SK-N-SH treated with all-trans-retinoic acid at 6 μM for 48 hours (cell line): Measurements from ENCODE around the gene DLG1.

Experiments used
- ATAC-seq: fragments of 200-7000 bp; cut with Tn5 transposase; 3 replicates; pipeline ENCODE4 v1.9.1; 2020; ENCODE audit warnings: mild to moderate bottlenecking, moderate library complexity
- ARNTL ChIP-seq: fragments of 450-650 bp; formaldehyde crosslinking; IDR thresholded peaks from 2 replicates; pipeline ENCODE4 v1.5.0; 2020; ENCODE audit warnings: low read depth, mild to moderate bottlenecking, moderate library complexity, borderline replicate concordance
- BACH2 ChIP-seq: fragments of 250-450 bp; sonication (Bioruptor Pico); IDR thresholded peaks from 2 replicates; pipeline ENCODE4 v1.9.0; 2021; ENCODE audit warnings: mild to moderate bottlenecking, borderline replicate concordance
- CREB5 ChIP-seq: fragments of 250-450 bp; sonication (Bioruptor Pico); IDR thresholded peaks from 2 replicates; pipeline ENCODE4 v1.5.1; 2020; ENCODE audit warnings: low read depth, mild to moderate bottlenecking, moderate library complexity
- CSDC2 ChIP-seq: fragments of 250-450 bp; sonication (Bioruptor Pico); IDR thresholded peaks from 2 replicates; pipeline ENCODE4 v1.5.0; 2020; ENCODE audit warnings: mild to moderate bottlenecking, moderate library complexity
- CSRNP3 ChIP-seq: fragments of 250-450 bp; sonication (Bioruptor Pico); IDR thresholded peaks from 2 replicates; pipeline ENCODE4 v1.5.1; 2021; ENCODE audit warnings: mild to moderate bottlenecking, moderate library complexity
- ESRRG ChIP-seq: fragments of 250-450 bp; sonication (Bioruptor Pico); IDR thresholded peaks from 2 replicates; pipeline ENCODE4 v1.6.1; 2021; ENCODE audit warnings: mild to moderate bottlenecking
- GLIS3 ChIP-seq: fragments of 250-450 bp; sonication (Bioruptor Pico); IDR thresholded peaks from 2 replicates; pipeline ENCODE4 v1.5.0; 2020; ENCODE audit warnings: mild to moderate bottlenecking, moderate library complexity
- ISL1 ChIP-seq: fragments of 250-450 bp; sonication (Bioruptor Pico); IDR thresholded peaks from 2 replicates; pipeline ENCODE4 v2.1.2; 2022; ENCODE audit warnings: mild to moderate bottlenecking, moderate library complexity
- OSR1 ChIP-seq: fragments of 250-450 bp; sonication (Bioruptor Pico); IDR thresholded peaks from 2 replicates; pipeline ENCODE4 v1.8.0; 2022; ENCODE audit warnings: moderate library complexity, mild to moderate bottlenecking, inconsistent platforms
- PATZ1 ChIP-seq: fragments of 250-450 bp; sonication (Bioruptor Pico); IDR thresholded peaks from 2 replicates; pipeline ENCODE4 v1.8.0; 2020; ENCODE audit warnings: mild to moderate bottlenecking, moderate library complexity, borderline replicate concordance
- POU6F1 ChIP-seq: fragments of 250-450 bp; sonication (Bioruptor Pico); IDR thresholded peaks from 2 replicates; pipeline ENCODE4 v1.8.0; 2021; ENCODE audit warnings: low read depth, mild to moderate bottlenecking, moderate library complexity, borderline replicate concordance
- PPARA ChIP-seq: fragments of 250-450 bp; sonication (Bioruptor Pico); IDR thresholded peaks from 2 replicates; pipeline ENCODE4 v1.5.0; 2020; ENCODE audit warnings: mild to moderate bottlenecking, borderline replicate concordance
- RARB ChIP-seq: fragments of 250-450 bp; sonication (Bioruptor Pico); IDR thresholded peaks from 2 replicates; pipeline ENCODE4 v1.8.0; 2021; ENCODE audit warnings: mild to moderate bottlenecking, moderate library complexity
- SNAI2 ChIP-seq: fragments of 250-450 bp; sonication (Bioruptor Pico); IDR thresholded peaks from 2 replicates; pipeline ENCODE4 v1.5.0; 2020; ENCODE audit warnings: mild to moderate bottlenecking, moderate library complexity
- TCF4 ChIP-seq: fragments of 250-450 bp; sonication (Bioruptor Pico); IDR thresholded peaks from 2 replicates; pipeline ENCODE4 v1.8.0; 2021; ENCODE audit warnings: mild to moderate bottlenecking, moderate library complexity, borderline replicate concordance
- TOX ChIP-seq: fragments of 250-450 bp; sonication (Bioruptor Pico); IDR thresholded peaks from 2 replicates; pipeline ENCODE4 v1.8.0; 2021; ENCODE audit warnings: mild to moderate bottlenecking, moderate library complexity, borderline replicate concordance
- ZC3H10 ChIP-seq: fragments of 250-450 bp; sonication (Bioruptor Pico); IDR thresholded peaks from 2 replicates; pipeline ENCODE4 v1.5.1; 2021; ENCODE audit warnings: mild to moderate bottlenecking, moderate library complexity
- ZFP3 ChIP-seq: fragments of 250-450 bp; sonication (Bioruptor Pico); IDR thresholded peaks from 2 replicates; pipeline ENCODE4 v1.5.0; 2020; ENCODE audit warnings: mild to moderate bottlenecking, moderate library complexity
- ZFP30 ChIP-seq: fragments of 450-650 bp; formaldehyde crosslinking; IDR thresholded peaks from 2 replicates; pipeline ENCODE4 v1.5.0; 2022; ENCODE audit warnings: mild to moderate bottlenecking, moderate library complexity
- ZNF565 ChIP-seq: fragments of 450-650 bp; formaldehyde crosslinking; conservative IDR thresholded peaks from 2 replicates; pipeline ENCODE4 v1.5.0; 2020; ENCODE audit warnings: low read depth, mild to moderate bottlenecking, moderate library complexity
- ZNF70 ChIP-seq: fragments of 450-650 bp; formaldehyde crosslinking; IDR thresholded peaks from 2 replicates; pipeline ENCODE4 v1.5.0; 2020; ENCODE audit warnings: mild to moderate bottlenecking, moderate library complexity
- ZNF8 ChIP-seq: fragments of 450-650 bp; formaldehyde crosslinking; IDR thresholded peaks from 2 replicates; pipeline ENCODE4 v1.5.0; 2020; ENCODE audit warnings: mild to moderate bottlenecking, moderate library complexity

Gene DLG1

GRCh38 chr3:197122394-197122793, 176.0 kb downstream of the DLG1 start:
- no peak for TF ChIP-seq CSDC2 (CRISPR knock-in tag)
- TF ChIP-seq RARB (CRISPR knock-in tag): no peak
- no peak for TF ChIP-seq PPARA (CRISPR knock-in tag)
- no peak for ATAC-seq

- ATAC-seq: no peak
- no peak for TF ChIP-seq CSRNP3 (CRISPR knock-in tag)
- TF ChIP-seq ZFP3 (CRISPR knock-in tag): no peak
- TF ChIP-seq ZNF8 (CRISPR knock-in tag): no peak
- TF ChIP-seq SNAI2 (CRISPR knock-in tag): no peak
- no peak for TF ChIP-seq ISL1 (CRISPR knock-in tag)
- TF ChIP-seq OSR1 (CRISPR knock-in tag): no peak
- no peak for TF ChIP-seq ZNF70
These were observed 181.3 kb downstream of the DLG1 start for GRCh38 chr3:197117114-197117513.

GRCh38 chr3:197114007-197114406, 184.4 kb downstream of the DLG1 start:
- no peak for ATAC-seq
- TF ChIP-seq RARB (CRISPR knock-in tag) (no peak), TOX (CRISPR knock-in tag) (no peak), ZFP3 (CRISPR knock-in tag) (no peak), ZC3H10 (no peak), PATZ1 (CRISPR knock-in tag) (no peak), PPARA (CRISPR knock-in tag) (no peak), TCF4 (no peak), ZNF8 (CRISPR knock-in tag) (no peak), ZFP30 (CRISPR knock-in tag) (no peak), ARNTL (CRISPR knock-in tag) (no peak), ZNF565 (CRISPR knock-in tag) (no peak), BACH2 (CRISPR knock-in tag) (no peak), CREB5 (CRISPR knock-in tag) (no peak), POU6F1 (no peak)

GRCh38 chr3:197111685-197112084, 186.7 kb downstream of the DLG1 start:
- no peak for ATAC-seq
- TF ChIP-seq GLIS3 (CRISPR knock-in tag) (no peak), ISL1 (CRISPR knock-in tag) (no peak), ARNTL (CRISPR knock-in tag) (no peak), CSRNP3 (CRISPR knock-in tag) (no peak), ZNF8 (CRISPR knock-in tag) (no peak), ZNF565 (CRISPR knock-in tag) (no peak), PPARA (CRISPR knock-in tag) (no peak), ZNF70 (no peak), CSDC2 (CRISPR knock-in tag) (no peak), PATZ1 (CRISPR knock-in tag) (no peak), ESRRG (CRISPR knock-in tag) (no peak), CREB5 (CRISPR knock-in tag) (no peak), OSR1 (CRISPR knock-in tag) (no peak)
